Body of pancreas (tissue), 4 donors: ENCODE results near the gene BMAL1.

Experiments
- POLR2A ChIP-seq, 3 donors: fragments of 450-650 bp; IDR thresholded peaks; one replicate each; pipeline ENCODE4 v1.6.1; 2016; ENCODE audit warnings: antibody characterized with exemption in 3 of 3, mild to moderate bottlenecking in 2 of 3
- TF ChIP-seq, protein P1 (sequence below), 7 experiments: fragments of 450-650 bp in 4 of 7; fragments of 200-600 bp in 3 of 7; sonication (generic) in 3 of 7; IDR thresholded peaks; one replicate each; pipeline ENCODE4 v1.5.1; 2016 to 2019; ENCODE audit warnings: antibody characterized with exemption in 7 of 7

DNA sequence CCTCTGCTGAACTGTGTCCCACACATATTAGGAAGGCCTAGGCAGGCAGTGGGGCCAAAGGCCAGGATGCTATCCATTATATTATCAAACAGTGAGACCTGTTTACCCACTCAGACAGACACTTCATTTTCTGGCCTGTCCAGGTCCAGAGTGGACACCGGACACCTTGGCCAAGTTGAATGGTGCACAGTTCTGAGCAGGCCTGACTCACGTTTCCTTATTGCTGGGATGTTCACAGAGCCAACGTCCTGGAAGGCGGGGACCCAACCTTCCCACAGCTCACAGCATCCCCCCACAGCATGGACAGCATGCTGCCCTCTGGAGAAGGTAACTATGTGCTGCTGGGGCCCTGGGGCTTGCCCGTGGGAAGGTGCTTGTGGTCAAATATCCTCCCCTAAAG, 98.8 kb downstream of the BMAL1 start:
- TF ChIP-seq, protein P1, sequence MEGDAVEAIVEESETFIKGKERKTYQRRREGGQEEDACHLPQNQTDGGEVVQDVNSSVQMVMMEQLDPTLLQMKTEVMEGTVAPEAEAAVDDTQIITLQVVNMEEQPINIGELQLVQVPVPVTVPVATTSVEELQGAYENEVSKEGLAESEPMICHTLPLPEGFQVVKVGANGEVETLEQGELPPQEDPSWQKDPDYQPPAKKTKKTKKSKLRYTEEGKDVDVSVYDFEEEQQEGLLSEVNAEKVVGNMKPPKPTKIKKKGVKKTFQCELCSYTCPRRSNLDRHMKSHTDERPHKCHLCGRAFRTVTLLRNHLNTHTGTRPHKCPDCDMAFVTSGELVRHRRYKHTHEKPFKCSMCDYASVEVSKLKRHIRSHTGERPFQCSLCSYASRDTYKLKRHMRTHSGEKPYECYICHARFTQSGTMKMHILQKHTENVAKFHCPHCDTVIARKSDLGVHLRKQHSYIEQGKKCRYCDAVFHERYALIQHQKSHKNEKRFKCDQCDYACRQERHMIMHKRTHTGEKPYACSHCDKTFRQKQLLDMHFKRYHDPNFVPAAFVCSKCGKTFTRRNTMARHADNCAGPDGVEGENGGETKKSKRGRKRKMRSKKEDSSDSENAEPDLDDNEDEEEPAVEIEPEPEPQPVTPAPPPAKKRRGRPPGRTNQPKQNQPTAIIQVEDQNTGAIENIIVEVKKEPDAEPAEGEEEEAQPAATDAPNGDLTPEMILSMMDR (IDR thresholded peaks at IDR 0.05): no peak
- no peak for TF ChIP-seq POLR2A (IDR thresholded peaks at IDR 0.05)
